Purkinje cell (primary cell): ENCODE measurements around the gene ELAVL4. TPM values are rescaled to one million over a fixed set of nuclear protein-coding genes. Genes with fewer than 3 reads are reported as not detected.

Source experiments
- polyA plus RNA-seq: library from polyadenylated mRNA; unstranded; fragments of >200 nt; fragmentation: Nextera tagmentation; gene quantifications from 2 replicates; pipeline ENCODE4 v1.2.1, GENCODE V29; 2014

ELAVL4 gene
- 1.5 and 39.6 TPM in 2 replicates for polyA plus RNA-seq

DNA sequence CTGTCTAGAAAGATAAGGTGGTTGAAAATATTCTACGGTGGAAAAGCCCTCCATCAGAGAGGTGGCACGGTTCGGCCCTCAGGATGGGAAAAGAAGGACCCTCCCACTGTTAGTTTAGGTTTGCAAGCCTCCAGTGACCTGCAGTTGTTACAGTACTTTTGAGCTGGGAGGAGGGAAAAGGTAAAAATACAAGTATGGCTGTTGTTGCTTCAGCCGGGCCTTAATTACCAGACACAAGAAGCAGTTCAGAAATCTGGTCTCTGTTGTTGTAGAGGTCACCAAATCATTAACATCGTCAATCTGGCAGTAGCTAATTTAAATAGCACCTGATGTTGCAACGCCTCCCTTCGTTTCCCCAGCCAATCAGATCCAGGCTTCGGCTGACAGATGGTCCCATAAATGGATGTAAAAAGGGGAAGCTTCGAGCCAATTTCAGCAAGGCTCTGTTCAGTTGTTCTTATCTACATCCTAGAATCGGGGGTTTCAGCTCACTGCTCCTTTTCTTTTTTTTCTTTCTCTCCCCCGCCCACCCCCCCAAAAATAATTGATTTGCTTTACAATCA is at the start of gene ELAVL4:
Gene ELAVL4 (plus strand): TSS at position 424 of the 563 bp plus-strand sequence. CDS start 270 bp downstream, outside the sequence.

Other genes starting within 250 kb of the ELAVL4 start
- 4.8 and 5.3 TPM in 2 replicates for gene AGBL4, start 85.0 kb upstream of the ELAVL4 start, polyA plus RNA-seq